ENCODE data around the gene PRPF6. TPM values are rescaled to one million over a fixed set of nuclear protein-coding genes. Genes with fewer than 3 reads are reported as not detected.
A peak's percentile ranks its signal among the peaks of the same experiment; 100 is the strongest.

PRPF6 gene
- total and polyA plus RNA-seq, 2 of the 13 experiments (the other 11 are each of a cell fraction or from before 2014, with no cell fraction given) = 63.7 to 101 TPM

- TF ChIP-seq TFAP4 (IDR thresholded peaks at IDR 0.05; ENCODE audit: borderline replicate concordance, low read depth) = 0 out of 2 replicates have a peak, but pooled peaks have one; percentile 31
- no peak for TF ChIP-seq ZNF577 (CRISPR knock-in tag; IDR thresholded peaks at IDR 0.05; ENCODE audit: borderline replicate concordance, low read depth)
- no peak for TF ChIP-seq RAD51 (IDR thresholded peaks at IDR 0.05; ENCODE audit: borderline replicate concordance)
- peak; percentile 11; the same call in 1 of the 2 replicates for TF ChIP-seq ZKSCAN5 (CRISPR knock-in tag; IDR thresholded peaks at IDR 0.05)
- TF ChIP-seq ZNF317 (CRISPR knock-in tag; IDR thresholded peaks at IDR 0.05) = peak; percentile 28; the same call in 1 of the 2 replicates
- no peak for TF ChIP-seq ZNF530 (CRISPR knock-in tag; IDR thresholded peaks at IDR 0.05; ENCODE audit: low read depth)
- TF ChIP-seq TRIM24 (CRISPR knock-in tag; IDR thresholded peaks at IDR 0.05) = 0 out of 2 replicates have a peak, but pooled peaks have one; percentile 31
- no peak for TF ChIP-seq BRCA1 (CRISPR knock-in tag; IDR thresholded peaks at IDR 0.05)
- TF ChIP-seq ZNF891 (CRISPR knock-in tag; IDR thresholded peaks at IDR 0.05) = 0 out of 2 replicates have a peak, but pooled peaks have one; percentile 34
- TF ChIP-seq NFE2L1 (CRISPR knock-in tag; IDR thresholded peaks at IDR 0.05; ENCODE audit: borderline replicate concordance) = no peak
- TF ChIP-seq ZNF564 (CRISPR knock-in tag; IDR thresholded peaks at IDR 0.05) = peak; percentile 45; the same call in 1 of the 2 replicates
- 0 out of 2 replicates have a peak, but pooled peaks have one; percentile 35 for TF ChIP-seq ZNF484 (CRISPR knock-in tag; IDR thresholded peaks at IDR 0.05; ENCODE audit: borderline replicate concordance, low read depth)
- TF ChIP-seq FOXJ3 (CRISPR knock-in tag; IDR thresholded peaks at IDR 0.05; ENCODE audit: borderline replicate concordance) = 0 out of 2 replicates have a peak, but pooled peaks have one; percentile 13
- TF ChIP-seq ZNF614 (CRISPR knock-in tag; IDR thresholded peaks at IDR 0.05; ENCODE audit: borderline replicate concordance) = no peak
- TF ChIP-seq NFKBIZ (CRISPR knock-in tag; IDR thresholded peaks at IDR 0.05) = no peak
- no peak for TF ChIP-seq POLR2A (IDR thresholded peaks at IDR 0.05; ENCODE audit: insufficient read depth in 1 of 2, low read depth in 2 of 2, low read length in 2 of 2)
- TF ChIP-seq HMG20B (CRISPR knock-in tag; conservative IDR thresholded peaks at IDR 0.05) = no peak
- peak; percentile 53; the same call in 1 of the 2 replicates for TF ChIP-seq BORCS8-MEF2B (CRISPR knock-in tag; IDR thresholded peaks at IDR 0.05)
- peak; percentile 87 for TF ChIP-seq ADNP (CRISPR knock-in tag; IDR thresholded peaks at IDR 0.05)
- TF ChIP-seq FOXA3 (CRISPR knock-in tag; IDR thresholded peaks at IDR 0.05) = no peak
- no peak; the same call in 1 of the 2 replicates for TF ChIP-seq HDAC1 (CRISPR knock-in tag; IDR thresholded peaks at IDR 0.05)
- TF ChIP-seq TCF12 (IDR thresholded peaks at IDR 0.05) = no peak
- no peak for TF ChIP-seq TCF12 (CRISPR knock-in tag; IDR thresholded peaks at IDR 0.05)
- TF ChIP-seq MNT (IDR thresholded peaks at IDR 0.05) = peak; percentile 45; the same call in 1 of the 2 replicates
- TF ChIP-seq ZZZ3 (CRISPR knock-in tag; IDR thresholded peaks at IDR 0.05; ENCODE audit: borderline replicate concordance) = peak; percentile 20; the same call in 1 of the 2 replicates
- no peak for TF ChIP-seq MYC (CRISPR knock-in tag; IDR thresholded peaks at IDR 0.05; ENCODE audit: borderline replicate concordance)
- TF ChIP-seq ZNF747 (CRISPR knock-in tag; IDR thresholded peaks at IDR 0.05; ENCODE audit: borderline replicate concordance) = peak; percentile 12; the same call in 1 of the 2 replicates
- TF ChIP-seq, protein P1, sequence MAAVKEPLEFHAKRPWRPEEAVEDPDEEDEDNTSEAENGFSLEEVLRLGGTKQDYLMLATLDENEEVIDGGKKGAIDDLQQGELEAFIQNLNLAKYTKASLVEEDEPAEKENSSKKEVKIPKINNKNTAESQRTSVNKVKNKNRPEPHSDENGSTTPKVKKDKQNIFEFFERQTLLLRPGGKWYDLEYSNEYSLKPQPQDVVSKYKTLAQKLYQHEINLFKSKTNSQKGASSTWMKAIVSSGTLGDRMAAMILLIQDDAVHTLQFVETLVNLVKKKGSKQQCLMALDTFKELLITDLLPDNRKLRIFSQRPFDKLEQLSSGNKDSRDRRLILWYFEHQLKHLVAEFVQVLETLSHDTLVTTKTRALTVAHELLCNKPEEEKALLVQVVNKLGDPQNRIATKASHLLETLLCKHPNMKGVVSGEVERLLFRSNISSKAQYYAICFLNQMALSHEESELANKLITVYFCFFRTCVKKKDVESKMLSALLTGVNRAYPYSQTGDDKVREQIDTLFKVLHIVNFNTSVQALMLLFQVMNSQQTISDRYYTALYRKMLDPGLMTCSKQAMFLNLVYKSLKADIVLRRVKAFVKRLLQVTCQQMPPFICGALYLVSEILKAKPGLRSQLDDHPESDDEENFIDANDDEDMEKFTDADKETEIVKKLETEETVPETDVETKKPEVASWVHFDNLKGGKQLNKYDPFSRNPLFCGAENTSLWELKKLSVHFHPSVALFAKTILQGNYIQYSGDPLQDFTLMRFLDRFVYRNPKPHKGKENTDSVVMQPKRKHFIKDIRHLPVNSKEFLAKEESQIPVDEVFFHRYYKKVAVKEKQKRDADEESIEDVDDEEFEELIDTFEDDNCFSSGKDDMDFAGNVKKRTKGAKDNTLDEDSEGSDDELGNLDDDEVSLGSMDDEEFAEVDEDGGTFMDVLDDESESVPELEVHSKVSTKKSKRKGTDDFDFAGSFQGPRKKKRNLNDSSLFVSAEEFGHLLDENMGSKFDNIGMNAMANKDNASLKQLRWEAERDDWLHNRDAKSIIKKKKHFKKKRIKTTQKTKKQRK (IDR thresholded peaks at IDR 0.05; ENCODE audit: low read length) = no peak
Measured at GRCh38 chr20:64055396-64055892, 74.5 kb downstream of the PRPF6 start (continued).

All from HepG2 (cell line).